GM23338 (cell line): ENCODE data around the gene PTPRN2. TPM values are rescaled to one million over a fixed set of nuclear protein-coding genes. Genes with fewer than 3 reads are reported as not detected.

Experiments
- ATAC-seq: fragments of 200-7000 bp; cut with Tn5 transposase; 3 replicates; pipeline ENCODE4 v1.9.1; 2020
- DNase-seq: peaks from one replicate; pipeline ENCODE4 v3.0.0-alpha.2; 2015; ENCODE audit warnings: low spot score
- H2AFZ ChIP-seq: fragments of 200-600 bp; sonication (generic); 2 replicates; pipeline ENCODE4 v1.8.0; 2016; ENCODE audit warnings: antibody characterized with exemption, mild to moderate bottlenecking, moderate library complexity
- H3F3A ChIP-seq: fragments of 200-600 bp; sonication (generic); replicated peaks from 2 replicates; pipeline ENCODE4 v1.8.0; 2017; ENCODE audit warnings: antibody characterized with exemption, mixed run types, low read depth
- H3K27ac ChIP-seq: fragments of 200-600 bp; sonication (generic); 2 replicates; pipeline ENCODE4 v1.6.1; 2016; ENCODE audit warnings: low read depth
- H3K27me3 ChIP-seq: fragments of 200-600 bp; sonication (generic); 2 replicates; pipeline ENCODE4 v1.8.0; 2016; ENCODE audit warnings: mild to moderate bottlenecking, mixed run types, moderate library complexity; ENCODE audit not compliant: insufficient read depth
- H3K36me3 ChIP-seq: fragments of 200-600 bp; sonication (generic); 2 replicates; pipeline ENCODE4 v1.8.0; 2016; ENCODE audit warnings: mild to moderate bottlenecking; ENCODE audit not compliant: insufficient read depth
- H3K4me1 ChIP-seq: fragments of 200-600 bp; sonication (generic); 2 replicates; pipeline ENCODE4 v1.8.0; 2016; ENCODE audit warnings: mild to moderate bottlenecking, moderate library complexity; ENCODE audit not compliant: insufficient read depth
- H3K4me2 ChIP-seq: fragments of 200-600 bp; sonication (generic); 2 replicates; pipeline ENCODE4 v1.7.1; 2017; ENCODE audit warnings: mixed run types
- H3K4me3 ChIP-seq: fragments of 200-600 bp; sonication (generic); 2 replicates; pipeline ENCODE4 v1.6.1; 2016; ENCODE audit warnings: mixed run types
- H3K79me2 ChIP-seq: fragments of 200-600 bp; sonication (generic); replicated peaks from 2 replicates; pipeline ENCODE4 v1.8.0; 2017; ENCODE audit warnings: mild to moderate bottlenecking; ENCODE audit not compliant: insufficient read depth
- H3K9me2 ChIP-seq: fragments of 200-600 bp; sonication (generic); 2 replicates; pipeline ENCODE4 v1.8.0; 2017; ENCODE audit not compliant: insufficient read depth
- H4K20me1 ChIP-seq: fragments of 200-600 bp; sonication (generic); replicated peaks from 2 replicates; pipeline ENCODE4 v1.8.0; 2017; ENCODE audit warnings: mild to moderate bottlenecking; ENCODE audit not compliant: insufficient read depth
- H3K27ac Mint-ChIP-seq: 2 replicates; pipeline ENCODE4 v1.8.0; 2020; ENCODE audit warnings: inconsistent platforms, mild to moderate bottlenecking, moderate library complexity, mixed read lengths
- H3K27me3 Mint-ChIP-seq: 3 replicates; pipeline ENCODE4 v1.8.0; 2022; ENCODE audit warnings: low read depth, mild to moderate bottlenecking, moderate library complexity, mixed read lengths, inconsistent platforms; ENCODE audit not compliant: insufficient read depth, poor library complexity
- H3K36me3 Mint-ChIP-seq: 3 replicates; pipeline ENCODE4 v1.8.0; 2021; ENCODE audit warnings: low read depth, mild to moderate bottlenecking, inconsistent platforms, moderate library complexity, mixed read lengths
- H3K4me1 Mint-ChIP-seq: 3 replicates; pipeline ENCODE4 v1.8.0; 2020; ENCODE audit warnings: mild to moderate bottlenecking, inconsistent platforms, mixed read lengths
- H3K4me3 Mint-ChIP-seq: 3 replicates; pipeline ENCODE4 v1.8.0; 2021; ENCODE audit warnings: moderate library complexity, mild to moderate bottlenecking, inconsistent platforms, mixed read lengths
- H3K9me3 Mint-ChIP-seq: 3 replicates; pipeline ENCODE4 v1.8.0; 2020; ENCODE audit warnings: moderate library complexity, mild to moderate bottlenecking, inconsistent platforms, mixed read lengths
- CREB1 ChIP-seq: fragments of 250-450 bp; sonication (Bioruptor Pico); IDR thresholded peaks from 2 replicates; pipeline ENCODE4 v1.5.0; 2020; ENCODE audit warnings: low read depth, mild to moderate bottlenecking, moderate library complexity
- EZH2 ChIP-seq: fragments of 200-600 bp; sonication (generic); IDR thresholded peaks from one replicate; pipeline ENCODE4 v1.8.0; 2017; ENCODE audit warnings: antibody characterized with exemption, mild to moderate bottlenecking, low read depth; ENCODE audit not compliant: unreplicated experiment
- EZH2phosphoT487 ChIP-seq: fragments of 200-600 bp; sonication (generic); IDR thresholded peaks from one replicate; pipeline ENCODE4 v1.8.1; 2018; ENCODE audit warnings: antibody characterized with exemption; ENCODE audit not compliant: unreplicated experiment
- JUNB ChIP-seq: IDR thresholded peaks from one replicate; pipeline ENCODE4 v1.6.1; 2016; ENCODE audit warnings: antibody characterized with exemption; ENCODE audit not compliant: unreplicated experiment
- NANOG ChIP-seq: IDR thresholded peaks from 2 replicates; pipeline ENCODE4 v1.6.1; 2016; ENCODE audit warnings: antibody characterized with exemption, borderline replicate concordance
- POLR2AphosphoS5 ChIP-seq: IDR thresholded peaks from 2 replicates; pipeline ENCODE4 v1.6.1; 2016; ENCODE audit warnings: antibody characterized with exemption, low read depth
- STAT1 ChIP-seq: IDR thresholded peaks from one replicate; pipeline ENCODE4 v1.6.1; 2016; ENCODE audit warnings: antibody characterized with exemption; ENCODE audit not compliant: unreplicated experiment
- ZNF114 ChIP-seq: fragments of 250-450 bp; sonication (Bioruptor Pico); IDR thresholded peaks from 2 replicates; pipeline ENCODE4 v1.5.0; 2020; ENCODE audit warnings: mild to moderate bottlenecking, moderate library complexity
- ZNF331 ChIP-seq: fragments of 250-450 bp; sonication (Bioruptor Pico); IDR thresholded peaks from 2 replicates; pipeline ENCODE4 v1.5.0; 2020; ENCODE audit warnings: low read depth, mild to moderate bottlenecking, moderate library complexity
- polyA plus RNA-seq: library from polyadenylated mRNA; unstranded; fragments of >200 nt; fragmentation: Nextera tagmentation; extraction: Ambion mirVana; gene quantifications from 2 replicates; pipeline ENCODE4 v1.2.1, GENCODE V29; 2016
- total RNA-seq: library from RNA; depleted of rRNA; stranded (reverse); fragments of >200 nt; shearing (Covaris generic); gene quantifications from 2 replicates; pipeline ENCODE4 v1.2.3, GENCODE V29; 2014
- TF ChIP-seq, protein P1 (sequence below): IDR thresholded peaks from 2 replicates; pipeline ENCODE4 v1.6.1; 2016; ENCODE audit warnings: antibody characterized with exemption
- TF ChIP-seq, protein P2 (sequence below): IDR thresholded peaks from one replicate; pipeline ENCODE4 v1.6.1; 2018; ENCODE audit warnings: antibody characterized with exemption; ENCODE audit not compliant: unreplicated experiment
- TF ChIP-seq, protein P3 (sequence below): fragments of 250-450 bp; sonication (Bioruptor Pico); IDR thresholded peaks from 2 replicates; pipeline ENCODE4 v1.5.0; 2020; ENCODE audit warnings: mild to moderate bottlenecking, moderate library complexity
- TF ChIP-seq, protein P4 (sequence below), 2 experiments: fragments of 200-600 bp in 1 of 2; sonication (generic) in 1 of 2; conservative IDR thresholded peaks; 2 replicates each; pipeline versions ENCODE4 v1.5.1 to v1.6.1; 2016 to 2017; ENCODE audit warnings: antibody characterized with exemption in 2 of 2, low read depth in 2 of 2, mild to moderate bottlenecking in 2 of 2, moderate library complexity in 1 of 2

The PTPRN2 gene
- total and polyA plus RNA-seq, 2 experiments from 2014 or later = 0.87 to 4.0 TPM

DNA sequence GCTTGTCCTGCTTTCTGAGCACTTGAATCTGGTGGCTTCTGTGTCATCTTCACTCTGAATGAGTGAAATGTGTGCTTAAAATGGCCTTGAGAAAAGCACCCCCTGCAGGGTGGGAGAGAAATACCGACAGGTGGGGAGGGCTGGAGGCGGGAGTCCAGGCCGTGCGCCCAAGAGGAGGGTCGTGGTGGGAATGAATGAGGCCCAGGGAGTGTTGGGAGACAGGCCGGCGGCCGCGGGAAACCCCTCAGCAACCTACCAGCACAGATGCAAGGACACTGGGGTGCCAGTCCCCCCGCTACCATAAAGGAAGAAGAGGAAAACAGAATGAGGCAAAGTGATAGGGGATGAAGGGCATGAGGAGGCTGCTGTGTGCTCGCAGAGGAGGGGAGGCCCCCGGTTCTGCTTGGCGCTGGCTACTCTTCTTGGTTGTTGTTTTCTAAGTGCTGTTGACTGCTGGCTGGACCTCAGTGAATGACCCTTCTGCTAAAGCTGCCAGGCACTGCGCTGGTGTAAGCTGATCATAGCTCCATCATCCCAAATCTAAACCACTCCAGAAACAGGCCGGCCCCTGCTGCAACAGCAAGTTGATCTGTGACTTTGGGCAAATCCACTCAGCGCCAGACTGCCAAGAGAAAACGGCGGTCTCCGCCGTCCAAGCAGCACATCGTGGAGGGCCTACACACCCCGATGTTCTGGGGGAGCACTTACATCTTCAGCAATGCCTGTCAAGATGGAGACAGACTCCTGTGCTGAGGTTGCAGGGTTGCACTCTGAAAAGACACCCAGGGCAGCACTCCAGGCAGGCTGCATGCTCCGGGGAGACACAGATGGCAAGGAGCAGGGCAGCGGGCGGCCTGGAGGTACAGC, 872.3 kb downstream of the PTPRN2 start:
- no peak overlapping the region for H3K4me3 Mint-ChIP-seq
- Histone ChIP-seq H4K20me1 (no peaks in the 10 kb centered on the region), H3K79me2 (no peaks in the 10 kb centered on the region), H3K36me3 (no peaks in the 10 kb centered on the region), H3K27ac (no peak overlapping the region), H3K4me3 (no peak overlapping the region), H2AFZ (no peak overlapping the region), H3K4me1 (no peaks in the 10 kb centered on the region), H3K4me2 (no peak overlapping the region), H3K27me3 (no peaks in the 10 kb centered on the region), H3K9me2 (no peaks in the 10 kb centered on the region), H3F3A (no peaks in the 10 kb centered on the region)
- no peak for TF ChIP-seq EZH2phosphoT487
- TF ChIP-seq, protein P1, sequence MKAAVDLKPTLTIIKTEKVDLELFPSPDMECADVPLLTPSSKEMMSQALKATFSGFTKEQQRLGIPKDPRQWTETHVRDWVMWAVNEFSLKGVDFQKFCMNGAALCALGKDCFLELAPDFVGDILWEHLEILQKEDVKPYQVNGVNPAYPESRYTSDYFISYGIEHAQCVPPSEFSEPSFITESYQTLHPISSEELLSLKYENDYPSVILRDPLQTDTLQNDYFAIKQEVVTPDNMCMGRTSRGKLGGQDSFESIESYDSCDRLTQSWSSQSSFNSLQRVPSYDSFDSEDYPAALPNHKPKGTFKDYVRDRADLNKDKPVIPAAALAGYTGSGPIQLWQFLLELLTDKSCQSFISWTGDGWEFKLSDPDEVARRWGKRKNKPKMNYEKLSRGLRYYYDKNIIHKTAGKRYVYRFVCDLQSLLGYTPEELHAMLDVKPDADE = no peak
- no peak for TF ChIP-seq ZNF114 (CRISPR knock-in tag)
- no peak for TF ChIP-seq ZNF331 (CRISPR knock-in tag)
- TF ChIP-seq, protein P2, sequence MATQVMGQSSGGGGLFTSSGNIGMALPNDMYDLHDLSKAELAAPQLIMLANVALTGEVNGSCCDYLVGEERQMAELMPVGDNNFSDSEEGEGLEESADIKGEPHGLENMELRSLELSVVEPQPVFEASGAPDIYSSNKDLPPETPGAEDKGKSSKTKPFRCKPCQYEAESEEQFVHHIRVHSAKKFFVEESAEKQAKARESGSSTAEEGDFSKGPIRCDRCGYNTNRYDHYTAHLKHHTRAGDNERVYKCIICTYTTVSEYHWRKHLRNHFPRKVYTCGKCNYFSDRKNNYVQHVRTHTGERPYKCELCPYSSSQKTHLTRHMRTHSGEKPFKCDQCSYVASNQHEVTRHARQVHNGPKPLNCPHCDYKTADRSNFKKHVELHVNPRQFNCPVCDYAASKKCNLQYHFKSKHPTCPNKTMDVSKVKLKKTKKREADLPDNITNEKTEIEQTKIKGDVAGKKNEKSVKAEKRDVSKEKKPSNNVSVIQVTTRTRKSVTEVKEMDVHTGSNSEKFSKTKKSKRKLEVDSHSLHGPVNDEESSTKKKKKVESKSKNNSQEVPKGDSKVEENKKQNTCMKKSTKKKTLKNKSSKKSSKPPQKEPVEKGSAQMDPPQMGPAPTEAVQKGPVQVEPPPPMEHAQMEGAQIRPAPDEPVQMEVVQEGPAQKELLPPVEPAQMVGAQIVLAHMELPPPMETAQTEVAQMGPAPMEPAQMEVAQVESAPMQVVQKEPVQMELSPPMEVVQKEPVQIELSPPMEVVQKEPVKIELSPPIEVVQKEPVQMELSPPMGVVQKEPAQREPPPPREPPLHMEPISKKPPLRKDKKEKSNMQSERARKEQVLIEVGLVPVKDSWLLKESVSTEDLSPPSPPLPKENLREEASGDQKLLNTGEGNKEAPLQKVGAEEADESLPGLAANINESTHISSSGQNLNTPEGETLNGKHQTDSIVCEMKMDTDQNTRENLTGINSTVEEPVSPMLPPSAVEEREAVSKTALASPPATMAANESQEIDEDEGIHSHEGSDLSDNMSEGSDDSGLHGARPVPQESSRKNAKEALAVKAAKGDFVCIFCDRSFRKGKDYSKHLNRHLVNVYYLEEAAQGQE = no peak
- TF ChIP-seq, protein P3, sequence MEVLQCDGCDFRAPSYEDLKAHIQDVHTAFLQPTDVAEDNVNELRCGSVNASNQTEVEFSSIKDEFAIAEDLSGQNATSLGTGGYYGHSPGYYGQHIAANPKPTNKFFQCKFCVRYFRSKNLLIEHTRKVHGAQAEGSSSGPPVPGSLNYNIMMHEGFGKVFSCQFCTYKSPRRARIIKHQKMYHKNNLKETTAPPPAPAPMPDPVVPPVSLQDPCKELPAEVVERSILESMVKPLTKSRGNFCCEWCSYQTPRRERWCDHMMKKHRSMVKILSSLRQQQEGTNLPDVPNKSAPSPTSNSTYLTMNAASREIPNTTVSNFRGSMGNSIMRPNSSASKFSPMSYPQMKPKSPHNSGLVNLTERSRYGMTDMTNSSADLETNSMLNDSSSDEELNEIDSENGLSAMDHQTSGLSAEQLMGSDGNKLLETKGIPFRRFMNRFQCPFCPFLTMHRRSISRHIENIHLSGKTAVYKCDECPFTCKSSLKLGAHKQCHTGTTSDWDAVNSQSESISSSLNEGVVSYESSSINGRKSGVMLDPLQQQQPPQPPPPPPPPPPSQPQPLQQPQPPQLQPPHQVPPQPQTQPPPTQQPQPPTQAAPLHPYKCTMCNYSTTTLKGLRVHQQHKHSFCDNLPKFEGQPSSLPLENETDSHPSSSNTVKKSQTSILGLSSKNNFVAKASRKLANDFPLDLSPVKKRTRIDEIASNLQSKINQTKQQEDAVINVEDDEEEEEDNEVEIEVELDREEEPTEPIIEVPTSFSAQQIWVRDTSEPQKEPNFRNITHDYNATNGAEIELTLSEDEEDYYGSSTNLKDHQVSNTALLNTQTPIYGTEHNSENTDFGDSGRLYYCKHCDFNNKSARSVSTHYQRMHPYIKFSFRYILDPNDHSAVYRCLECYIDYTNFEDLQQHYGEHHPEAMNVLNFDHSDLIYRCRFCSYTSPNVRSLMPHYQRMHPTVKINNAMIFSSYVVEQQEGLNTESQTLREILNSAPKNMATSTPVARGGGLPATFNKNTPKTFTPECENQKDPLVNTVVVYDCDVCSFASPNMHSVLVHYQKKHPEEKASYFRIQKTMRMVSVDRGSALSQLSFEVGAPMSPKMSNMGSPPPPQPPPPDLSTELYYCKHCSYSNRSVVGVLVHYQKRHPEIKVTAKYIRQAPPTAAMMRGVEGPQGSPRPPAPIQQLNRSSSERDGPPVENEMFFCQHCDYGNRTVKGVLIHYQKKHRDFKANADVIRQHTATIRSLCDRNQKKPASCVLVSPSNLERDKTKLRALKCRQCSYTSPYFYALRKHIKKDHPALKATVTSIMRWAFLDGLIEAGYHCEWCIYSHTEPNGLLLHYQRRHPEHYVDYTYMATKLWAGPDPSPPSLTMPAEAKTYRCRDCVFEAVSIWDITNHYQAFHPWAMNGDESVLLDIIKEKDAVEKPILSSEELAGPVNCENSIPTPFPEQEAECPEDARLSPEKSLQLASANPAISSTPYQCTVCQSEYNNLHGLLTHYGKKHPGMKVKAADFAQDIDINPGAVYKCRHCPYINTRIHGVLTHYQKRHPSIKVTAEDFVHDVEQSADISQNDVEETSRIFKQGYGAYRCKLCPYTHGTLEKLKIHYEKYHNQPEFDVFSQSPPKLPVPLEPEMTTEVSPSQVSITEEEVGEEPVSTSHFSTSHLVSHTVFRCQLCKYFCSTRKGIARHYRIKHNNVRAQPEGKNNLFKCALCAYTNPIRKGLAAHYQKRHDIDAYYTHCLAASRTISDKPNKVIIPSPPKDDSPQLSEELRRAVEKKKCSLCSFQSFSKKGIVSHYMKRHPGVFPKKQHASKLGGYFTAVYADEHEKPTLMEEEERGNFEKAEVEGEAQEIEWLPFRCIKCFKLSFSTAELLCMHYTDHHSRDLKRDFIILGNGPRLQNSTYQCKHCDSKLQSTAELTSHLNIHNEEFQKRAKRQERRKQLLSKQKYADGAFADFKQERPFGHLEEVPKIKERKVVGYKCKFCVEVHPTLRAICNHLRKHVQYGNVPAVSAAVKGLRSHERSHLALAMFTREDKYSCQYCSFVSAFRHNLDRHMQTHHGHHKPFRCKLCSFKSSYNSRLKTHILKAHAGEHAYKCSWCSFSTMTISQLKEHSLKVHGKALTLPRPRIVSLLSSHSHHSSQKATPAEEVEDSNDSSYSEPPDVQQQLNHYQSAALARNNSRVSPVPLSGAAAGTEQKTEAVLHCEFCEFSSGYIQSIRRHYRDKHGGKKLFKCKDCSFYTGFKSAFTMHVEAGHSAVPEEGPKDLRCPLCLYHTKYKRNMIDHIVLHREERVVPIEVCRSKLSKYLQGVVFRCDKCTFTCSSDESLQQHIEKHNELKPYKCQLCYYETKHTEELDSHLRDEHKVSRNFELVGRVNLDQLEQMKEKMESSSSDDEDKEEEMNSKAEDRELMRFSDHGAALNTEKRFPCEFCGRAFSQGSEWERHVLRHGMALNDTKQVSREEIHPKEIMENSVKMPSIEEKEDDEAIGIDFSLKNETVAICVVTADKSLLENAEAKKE (CRISPR knock-in tag) = no peak
- no peak for TF ChIP-seq STAT1
- TF ChIP-seq, protein P4, sequence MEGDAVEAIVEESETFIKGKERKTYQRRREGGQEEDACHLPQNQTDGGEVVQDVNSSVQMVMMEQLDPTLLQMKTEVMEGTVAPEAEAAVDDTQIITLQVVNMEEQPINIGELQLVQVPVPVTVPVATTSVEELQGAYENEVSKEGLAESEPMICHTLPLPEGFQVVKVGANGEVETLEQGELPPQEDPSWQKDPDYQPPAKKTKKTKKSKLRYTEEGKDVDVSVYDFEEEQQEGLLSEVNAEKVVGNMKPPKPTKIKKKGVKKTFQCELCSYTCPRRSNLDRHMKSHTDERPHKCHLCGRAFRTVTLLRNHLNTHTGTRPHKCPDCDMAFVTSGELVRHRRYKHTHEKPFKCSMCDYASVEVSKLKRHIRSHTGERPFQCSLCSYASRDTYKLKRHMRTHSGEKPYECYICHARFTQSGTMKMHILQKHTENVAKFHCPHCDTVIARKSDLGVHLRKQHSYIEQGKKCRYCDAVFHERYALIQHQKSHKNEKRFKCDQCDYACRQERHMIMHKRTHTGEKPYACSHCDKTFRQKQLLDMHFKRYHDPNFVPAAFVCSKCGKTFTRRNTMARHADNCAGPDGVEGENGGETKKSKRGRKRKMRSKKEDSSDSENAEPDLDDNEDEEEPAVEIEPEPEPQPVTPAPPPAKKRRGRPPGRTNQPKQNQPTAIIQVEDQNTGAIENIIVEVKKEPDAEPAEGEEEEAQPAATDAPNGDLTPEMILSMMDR (conservative IDR thresholded peaks at IDR 0.05; ENCODE audit: low read depth in 2 of 2) = no peak
- no peak for TF ChIP-seq EZH2
- no peak for TF ChIP-seq POLR2AphosphoS5
- no peak for TF ChIP-seq CREB1 (CRISPR knock-in tag)
- no peak for TF ChIP-seq NANOG
- no peak for TF ChIP-seq JUNB
- H3K36me3 Mint-ChIP-seq = peaks cover 56% of the 10 kb centered on the region
- H3K27ac Mint-ChIP-seq = no peak overlapping the region
- peaks cover 85% of the 10 kb centered on the region for H3K9me3 Mint-ChIP-seq
- no peak for DNase-seq
- no peak for ATAC-seq
- peaks cover 9% of the 10 kb centered on the region for H3K27me3 Mint-ChIP-seq
- no peaks in the 10 kb centered on the region for H3K4me1 Mint-ChIP-seq
